HUES48 (cell line): ENCODE measurements around the gene TTC17.

Source experiments
- H3K27ac ChIP-seq: one replicate; pipeline ENCODE4 v1.7.0; 2013; ENCODE audit warnings: low read depth, low read length, inconsistent platforms
- H3K27me3 ChIP-seq: 2 replicates; pipeline ENCODE4 v1.6.1; 2013; ENCODE audit warnings: mild to moderate bottlenecking, low read length; ENCODE audit not compliant: control insufficient read depth, insufficient read depth
- H3K36me3 ChIP-seq: 2 replicates; pipeline ENCODE4 v1.6.1; 2013; ENCODE audit warnings: low read length; ENCODE audit not compliant: control insufficient read depth, insufficient read depth
- H3K4me1 ChIP-seq: 2 replicates; pipeline ENCODE4 v1.6.1; 2013; ENCODE audit warnings: mild to moderate bottlenecking, low read length; ENCODE audit not compliant: control insufficient read depth, insufficient read depth
- H3K4me3 ChIP-seq: 2 replicates; pipeline ENCODE4 v1.5.1; 2013; ENCODE audit warnings: mild to moderate bottlenecking, low read depth, low read length
- H3K9ac ChIP-seq: 2 replicates; pipeline ENCODE4 v1.6.1; 2013; ENCODE audit warnings: mild to moderate bottlenecking, low read depth, low read length, moderate library complexity
- H3K9me3 ChIP-seq: 2 replicates; pipeline ENCODE4 v1.6.1; 2013; ENCODE audit warnings: low read length; ENCODE audit not compliant: control insufficient read depth, insufficient read depth

Gene TTC17

DNA sequence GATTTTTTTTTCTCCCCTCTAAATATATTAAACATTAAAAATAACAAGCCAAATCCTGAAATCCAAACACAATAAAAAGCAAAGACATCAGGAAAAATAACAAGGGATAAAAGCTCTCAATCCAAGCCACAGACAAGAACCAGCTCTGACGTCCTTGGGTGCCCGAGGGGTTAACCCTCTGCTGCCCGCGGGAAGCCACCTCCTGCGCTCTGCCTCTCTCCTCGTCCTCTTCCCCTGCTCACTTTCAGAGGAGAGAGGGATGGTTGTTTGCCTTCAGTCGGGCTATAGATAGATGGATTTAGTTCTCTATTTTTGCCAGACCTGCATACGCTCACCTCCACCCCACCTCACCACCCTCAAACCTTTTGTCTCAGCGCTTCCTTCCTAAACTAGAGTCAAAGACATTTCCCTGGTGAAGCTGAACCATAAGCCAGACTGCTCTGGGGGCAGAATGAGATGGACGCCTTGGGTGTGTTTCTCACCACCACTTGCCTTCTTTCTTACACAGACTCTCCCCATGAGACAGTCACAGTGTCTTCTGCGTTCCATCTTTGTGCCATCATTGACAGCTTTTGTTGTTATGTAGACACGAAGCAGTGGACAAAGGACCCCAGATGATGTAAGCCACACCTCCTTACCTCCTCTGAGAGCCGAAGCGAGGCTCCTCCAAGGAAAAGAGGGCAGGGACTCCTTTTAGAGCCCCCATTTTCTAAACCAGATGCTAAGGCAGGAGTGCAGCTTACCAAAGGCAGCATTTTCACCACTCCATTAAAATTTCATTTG is 179.3 kb downstream of the TTC17 start:
- no peaks in the 10 kb centered on the region for H3K36me3 ChIP-seq
- peaks cover 5% of the 10 kb centered on the region for H3K4me1 ChIP-seq
- no peak overlapping the region for H3K4me3 ChIP-seq
- H3K9ac ChIP-seq: no peak overlapping the region
- H3K27me3 ChIP-seq: peaks cover 10% of the 10 kb centered on the region
- no peak overlapping the region for H3K27ac ChIP-seq
- peaks cover 3% of the 10 kb centered on the region; the same call in 1 of the 2 replicates for H3K9me3 ChIP-seq

GRCh38 chr11:43541993-43542392 is 183.3 kb downstream of the TTC17 start:
- no peaks in the 10 kb centered on the region for H3K36me3 ChIP-seq
- no peak overlapping the region for H3K9ac ChIP-seq
- no peak overlapping the region for H3K4me3 ChIP-seq
- H3K27me3 ChIP-seq: peaks cover 30% of the 10 kb centered on the region
- H3K9me3 ChIP-seq: peaks cover 3% of the 10 kb centered on the region; the same call in 1 of the 2 replicates
- no peak overlapping the region for H3K27ac ChIP-seq
- peaks cover 5% of the 10 kb centered on the region for H3K4me1 ChIP-seq

DNA sequence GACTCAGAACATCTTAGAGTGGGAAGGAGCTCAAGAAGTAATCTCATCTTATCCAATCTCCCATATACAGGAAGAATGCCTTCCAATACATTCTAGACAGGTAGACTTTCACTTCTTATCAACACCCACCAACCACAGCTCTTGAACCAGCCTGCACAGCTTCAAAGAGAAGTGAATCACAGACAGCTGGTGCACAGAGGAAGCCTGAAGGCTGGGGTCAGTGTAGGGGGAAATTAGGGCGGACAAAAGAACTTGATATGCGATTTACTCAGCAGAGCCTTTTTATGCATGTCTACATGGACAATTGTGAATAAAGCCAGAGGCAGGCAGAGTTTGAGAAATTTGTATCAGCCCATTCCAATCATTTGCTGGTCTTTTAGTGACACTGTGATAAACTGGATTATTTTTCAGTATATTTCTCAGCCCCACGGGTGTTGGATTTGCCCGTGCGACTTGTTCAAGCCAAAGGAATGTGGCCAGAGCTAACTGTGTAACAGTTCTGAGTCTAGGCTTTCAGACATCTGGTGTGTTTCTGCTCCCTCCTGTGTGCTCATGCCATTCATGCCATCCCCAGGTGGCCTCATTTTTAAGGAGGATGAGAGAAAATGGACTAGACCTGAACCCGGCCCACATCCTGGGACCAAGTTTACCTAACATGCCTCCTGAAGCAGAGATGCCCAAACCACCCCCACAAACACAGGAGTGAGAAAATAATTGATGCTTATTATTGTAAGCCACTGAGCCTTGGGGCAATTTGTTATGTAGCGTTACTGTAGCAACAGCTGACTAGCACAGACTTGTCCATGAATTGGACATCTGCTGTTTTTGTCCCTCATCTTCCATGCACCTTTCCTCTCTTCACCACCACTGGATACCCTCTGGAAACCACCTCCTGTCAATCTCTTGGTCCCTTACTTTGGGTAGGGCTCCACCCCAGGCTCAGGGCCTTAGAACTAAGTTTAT is 184.3 kb downstream of the TTC17 start:
- peaks cover 35% of the 10 kb centered on the region for H3K27me3 ChIP-seq
- H3K9me3 ChIP-seq: peaks cover 4% of the 10 kb centered on the region; the same call in 1 of the 2 replicates
- H3K4me1 ChIP-seq: peaks cover 3% of the 10 kb centered on the region
- no peak overlapping the region for H3K27ac ChIP-seq
- no peaks in the 10 kb centered on the region for H3K36me3 ChIP-seq
- H3K4me3 ChIP-seq: no peak overlapping the region
- no peak overlapping the region for H3K9ac ChIP-seq
